Keratinocyte (primary cell): ENCODE measurements around the gene TET1.
"Not testable (repeated sequence)": the region's sequence is repeated elsewhere in the genome, so short reads cannot be mapped to it uniquely, and the experiment has no call there.

Experiments
- EZH2 ChIP-seq: IDR thresholded peaks from one replicate; pipeline ENCODE4 v1.6.1; 2012; ENCODE audit warnings: inconsistent platforms, mild to moderate bottlenecking, low read length, moderate library complexity
- TF ChIP-seq, protein P1 (sequence below), 3 experiments: IDR thresholded peaks in 1 of 3; conservative IDR thresholded peaks in 1 of 3; optimal IDR thresholded peaks in 1 of 3; 2 replicates in 2 of 3; 3 replicates in 1 of 3; pipeline versions ENCODE3 to v1.5.1; 2011; ENCODE audit warnings: low read length in 3 of 3, mild to moderate bottlenecking in 3 of 3, moderate library complexity in 2 of 3, control low read depth in 1 of 3, inconsistent platforms in 1 of 3; ENCODE audit not compliant: insufficient read depth in 2 of 3; ENCODE audit errors: extremely low read depth in 1 of 3

DNA sequence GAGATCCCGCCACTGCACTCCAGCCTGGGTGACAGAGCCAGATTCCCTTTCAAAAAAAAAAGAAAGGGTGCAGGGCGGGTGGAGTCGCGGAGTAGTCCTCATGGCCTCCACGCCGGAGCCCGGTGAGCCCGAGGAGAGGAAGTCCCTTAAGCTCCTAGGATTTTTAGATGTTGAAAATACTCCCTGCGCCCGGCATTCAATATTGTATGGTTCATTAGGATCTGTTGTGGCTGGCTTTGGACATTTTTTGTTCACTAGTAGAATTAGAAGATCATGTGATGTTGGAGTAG is 72.1 kb downstream of the TET1 start:
- TF ChIP-seq EZH2: not testable (repeated sequence)
- TF ChIP-seq, protein P1, sequence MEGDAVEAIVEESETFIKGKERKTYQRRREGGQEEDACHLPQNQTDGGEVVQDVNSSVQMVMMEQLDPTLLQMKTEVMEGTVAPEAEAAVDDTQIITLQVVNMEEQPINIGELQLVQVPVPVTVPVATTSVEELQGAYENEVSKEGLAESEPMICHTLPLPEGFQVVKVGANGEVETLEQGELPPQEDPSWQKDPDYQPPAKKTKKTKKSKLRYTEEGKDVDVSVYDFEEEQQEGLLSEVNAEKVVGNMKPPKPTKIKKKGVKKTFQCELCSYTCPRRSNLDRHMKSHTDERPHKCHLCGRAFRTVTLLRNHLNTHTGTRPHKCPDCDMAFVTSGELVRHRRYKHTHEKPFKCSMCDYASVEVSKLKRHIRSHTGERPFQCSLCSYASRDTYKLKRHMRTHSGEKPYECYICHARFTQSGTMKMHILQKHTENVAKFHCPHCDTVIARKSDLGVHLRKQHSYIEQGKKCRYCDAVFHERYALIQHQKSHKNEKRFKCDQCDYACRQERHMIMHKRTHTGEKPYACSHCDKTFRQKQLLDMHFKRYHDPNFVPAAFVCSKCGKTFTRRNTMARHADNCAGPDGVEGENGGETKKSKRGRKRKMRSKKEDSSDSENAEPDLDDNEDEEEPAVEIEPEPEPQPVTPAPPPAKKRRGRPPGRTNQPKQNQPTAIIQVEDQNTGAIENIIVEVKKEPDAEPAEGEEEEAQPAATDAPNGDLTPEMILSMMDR (optimal IDR thresholded peaks at IDR 0.05 in 1 of 3, IDR thresholded peaks at IDR 0.05 in 1 of 3, conservative IDR thresholded peaks at IDR 0.05 in 1 of 3; ENCODE audit: extremely low read depth in 1 of 3, insufficient read depth in 2 of 3, low read length in 3 of 3): not testable (repeated sequence)
